ENCODE measurements around the gene GDPD4. TPM values are rescaled to one million over a fixed set of nuclear protein-coding genes. Genes with fewer than 3 reads are reported as not detected.

Gene GDPD4
- total and polyA plus RNA-seq, 9 of the 15 experiments (the other 6 are each of a cell fraction or from before 2014, with no cell fraction given), result 0.40 TPM; not detected in 8

DNA sequence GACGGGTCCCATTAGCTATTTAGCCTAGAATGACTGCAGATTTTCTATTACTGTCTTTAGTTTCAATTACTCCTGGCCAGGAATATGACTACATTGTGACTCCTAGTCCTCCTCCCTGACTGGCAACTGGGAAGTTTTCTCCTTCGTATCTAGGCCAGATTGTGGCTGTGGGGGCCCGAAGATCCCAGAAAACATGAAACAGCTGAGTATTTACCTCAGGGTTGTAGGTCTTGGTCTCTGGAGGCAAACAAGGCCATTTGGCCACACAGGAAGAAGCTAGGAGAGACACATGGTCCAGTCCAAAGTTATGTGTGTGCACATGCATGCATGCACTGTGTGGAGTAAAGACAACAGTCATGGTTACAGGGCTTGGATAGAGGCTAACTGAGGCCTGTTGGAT is 10.2 kb upstream of the GDPD4 start:
- DNase-seq (ENCODE audit: extremely low read depth in 1 of 4, low spot score in 3 of 4), result no peak
- no peak for ATAC-seq
- no peak for FAIRE-seq

DNA sequence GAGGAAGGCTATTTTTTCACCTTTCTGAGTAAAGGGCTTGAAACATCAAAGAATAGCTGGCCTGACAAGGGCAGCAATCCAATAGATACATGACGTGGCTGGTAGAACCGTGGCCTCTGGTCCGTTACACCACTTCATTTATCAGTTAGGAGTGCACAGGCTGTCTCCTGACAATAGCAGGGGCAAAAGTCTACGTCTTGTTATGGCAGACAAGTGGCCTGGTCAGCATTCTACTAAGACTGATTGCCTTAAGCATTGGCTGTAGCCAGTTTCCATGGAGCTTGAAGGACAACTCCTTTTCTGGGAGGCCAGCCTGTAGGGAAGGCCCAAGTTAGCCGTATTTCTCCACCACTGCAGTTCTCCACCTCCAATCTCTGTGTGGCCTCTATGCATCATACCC is 9.2 kb upstream of the GDPD4 start:
- BruUV-seq (replicated peaks), result no TSS peak
- in situ Hi-C loops (cut with MboI), result no loop called here
- TF ChIP-seq ZNF146 (CRISPR knock-in tag; IDR thresholded peaks at IDR 0.05; ENCODE audit: unreplicated experiment) (no peak), MTF1 (CRISPR knock-in tag; IDR thresholded peaks at IDR 0.05; ENCODE audit: borderline replicate concordance) (no peak), BRCA1 (IDR thresholded peaks at IDR 0.05) (no peak), BRCA1 (CRISPR knock-in tag; IDR thresholded peaks at IDR 0.05) (no peak), E2F3 (CRISPR knock-in tag; IDR thresholded peaks at IDR 0.05) (no peak), KLF13 (tag; IDR thresholded peaks at IDR 0.05; ENCODE audit: borderline replicate concordance, low read depth) (no peak)
- TF ChIP-seq, protein P1, sequence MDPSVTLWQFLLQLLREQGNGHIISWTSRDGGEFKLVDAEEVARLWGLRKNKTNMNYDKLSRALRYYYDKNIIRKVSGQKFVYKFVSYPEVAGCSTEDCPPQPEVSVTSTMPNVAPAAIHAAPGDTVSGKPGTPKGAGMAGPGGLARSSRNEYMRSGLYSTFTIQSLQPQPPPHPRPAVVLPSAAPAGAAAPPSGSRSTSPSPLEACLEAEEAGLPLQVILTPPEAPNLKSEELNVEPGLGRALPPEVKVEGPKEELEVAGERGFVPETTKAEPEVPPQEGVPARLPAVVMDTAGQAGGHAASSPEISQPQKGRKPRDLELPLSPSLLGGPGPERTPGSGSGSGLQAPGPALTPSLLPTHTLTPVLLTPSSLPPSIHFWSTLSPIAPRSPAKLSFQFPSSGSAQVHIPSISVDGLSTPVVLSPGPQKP (CRISPR knock-in tag; IDR thresholded peaks at IDR 0.05), result no peak
- TF ChIP-seq, protein P2, sequence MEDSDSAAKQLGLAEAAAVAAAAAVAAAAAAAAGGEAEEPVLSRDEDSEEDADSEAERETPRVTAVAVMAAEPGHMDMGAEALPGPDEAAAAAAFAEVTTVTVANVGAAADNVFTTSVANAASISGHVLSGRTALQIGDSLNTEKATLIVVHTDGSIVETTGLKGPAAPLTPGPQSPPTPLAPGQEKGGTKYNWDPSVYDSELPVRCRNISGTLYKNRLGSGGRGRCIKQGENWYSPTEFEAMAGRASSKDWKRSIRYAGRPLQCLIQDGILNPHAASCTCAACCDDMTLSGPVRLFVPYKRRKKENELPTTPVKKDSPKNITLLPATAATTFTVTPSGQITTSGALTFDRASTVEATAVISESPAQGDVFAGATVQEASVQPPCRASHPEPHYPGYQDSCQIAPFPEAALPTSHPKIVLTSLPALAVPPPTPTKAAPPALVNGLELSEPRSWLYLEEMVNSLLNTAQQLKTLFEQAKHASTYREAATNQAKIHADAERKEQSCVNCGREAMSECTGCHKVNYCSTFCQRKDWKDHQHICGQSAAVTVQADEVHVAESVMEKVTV (CRISPR knock-in tag; IDR thresholded peaks at IDR 0.05), result no peak
- TF ChIP-seq, protein P3, sequence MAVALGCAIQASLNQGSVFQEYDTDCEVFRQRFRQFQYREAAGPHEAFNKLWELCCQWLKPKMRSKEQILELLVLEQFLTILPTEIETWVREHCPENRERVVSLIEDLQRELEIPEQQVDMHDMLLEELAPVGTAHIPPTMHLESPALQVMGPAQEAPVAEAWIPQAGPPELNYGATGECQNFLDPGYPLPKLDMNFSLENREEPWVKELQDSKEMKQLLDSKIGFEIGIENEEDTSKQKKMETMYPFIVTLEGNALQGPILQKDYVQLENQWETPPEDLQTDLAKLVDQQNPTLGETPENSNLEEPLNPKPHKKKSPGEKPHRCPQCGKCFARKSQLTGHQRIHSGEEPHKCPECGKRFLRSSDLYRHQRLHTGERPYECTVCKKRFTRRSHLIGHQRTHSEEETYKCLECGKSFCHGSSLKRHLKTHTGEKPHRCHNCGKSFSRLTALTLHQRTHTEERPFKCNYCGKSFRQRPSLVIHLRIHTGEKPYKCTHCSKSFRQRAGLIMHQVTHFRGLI (CRISPR knock-in tag; IDR thresholded peaks at IDR 0.05), result no peak

More for the DNA sequence above, 10.2 kb upstream of the GDPD4 start:
- 0% methylated on average over 3 of the region's 3 CpGs for WGBS (ENCODE audit: insufficient coverage, low coverage, missing lambda C conversion rate)
- no peak overlapping the region for H3K27ac ChIP-seq (ENCODE audit: extremely low read depth, low read depth, low read length)
- H3K9ac ChIP-seq (ENCODE audit: insufficient read depth in 1 of 2, low read depth in 2 of 2, low read length in 2 of 2), result no peak overlapping the region
- H3K4me1 ChIP-seq (replicated peaks in 1 of 2; ENCODE audit: control insufficient read depth in 2 of 2, insufficient read depth in 2 of 2, low read length in 2 of 2), result no peaks in the 10 kb centered on the region
- BruUV-seq (replicated peaks), result no TSS peak
- in situ Hi-C loops (cut with MboI) (no loop called here), intact Hi-C loops (cut with micrococcal nuclease) (no loop called here)
- no peak overlapping the region for H2AFZ ChIP-seq (ENCODE audit: low read depth, low read length)
- H3K79me2 ChIP-seq (ENCODE audit: control insufficient read depth, insufficient read depth, low read length), result no peaks in the 10 kb centered on the region
- no peak overlapping the region for H3K4me3 ChIP-seq
- no peaks in the 10 kb centered on the region for H4K20me1 ChIP-seq (replicated peaks; ENCODE audit: control insufficient read depth, insufficient read depth, low read length)
- H3K9me3 ChIP-seq (replicated peaks; ENCODE audit: control insufficient read depth, insufficient read depth, low read depth, low read length), result no peaks in the 10 kb centered on the region
- no peak overlapping the region for H3K4me2 ChIP-seq (ENCODE audit: insufficient read depth, low read length)
- TF ChIP-seq STAG1 (CRISPR knock-in tag; IDR thresholded peaks at IDR 0.05; ENCODE audit: borderline replicate concordance) (no peak), GTF2A2 (tag; IDR thresholded peaks at IDR 0.05) (no peak), SIX5 (IDR thresholded peaks at IDR 0.05; ENCODE audit: borderline replicate concordance in 1 of 2, insufficient read depth in 1 of 2, low read depth in 1 of 2, low read length in 2 of 2) (no peak), CREB1 (IDR thresholded peaks at IDR 0.05) (no peak), CREB1 (CRISPR knock-in tag; IDR thresholded peaks at IDR 0.05) (no peak), ZNF830 (CRISPR knock-in tag; IDR thresholded peaks at IDR 0.05) (no peak), CREM (IDR thresholded peaks at IDR 0.05; ENCODE audit: low read depth) (no peak)
- H3K9me1 ChIP-seq (ENCODE audit: control insufficient read depth, insufficient read depth, low read length), result no peaks in the 10 kb centered on the region
- no peaks in the 10 kb centered on the region for H3K36me3 ChIP-seq (ENCODE audit: control insufficient read depth, insufficient read depth, low read length)
- ChIA-PET CTCF (ENCODE audit: low intra/inter-chr PET ratio) (no interaction called here), POLR2A (interaction anchor here (0.5 kb wide), 1 partner anchor 101 kb away, joined by 3 read pairs; no protein-coding TSS in a partner anchor)
- H3K27me3 ChIP-seq (ENCODE audit: control insufficient read depth in 2 of 2, insufficient read depth in 2 of 2, low read length in 2 of 2), result peaks cover 19 to 26% of the 10 kb centered on the region in 2 experiments

More for the DNA sequence above, 9.2 kb upstream of the GDPD4 start:
- Histone ChIP-seq H3K27me3 (ENCODE audit: control insufficient read depth in 2 of 2, insufficient read depth in 2 of 2, low read length in 2 of 2) (peaks cover 11 to 19% of the 10 kb centered on the region in 2 experiments; a peak in 4 of 5 replicates), H3K9me1 (ENCODE audit: control insufficient read depth, insufficient read depth, low read length) (no peaks in the 10 kb centered on the region), H3K4me1 (replicated peaks in 1 of 2; ENCODE audit: control insufficient read depth in 2 of 2, insufficient read depth in 2 of 2, low read length in 2 of 2) (no peaks in the 10 kb centered on the region), H3K9ac (ENCODE audit: insufficient read depth in 1 of 2, low read depth in 2 of 2, low read length in 2 of 2) (no peak overlapping the region), H3K4me2 (ENCODE audit: insufficient read depth, low read length) (no peak overlapping the region), H3K79me2 (ENCODE audit: control insufficient read depth, insufficient read depth, low read length) (no peaks in the 10 kb centered on the region), H3K4me3 (no peak overlapping the region), H2AFZ (ENCODE audit: low read depth, low read length) (no peak overlapping the region), H3K9me3 (replicated peaks; ENCODE audit: control insufficient read depth, insufficient read depth, low read depth, low read length) (no peaks in the 10 kb centered on the region), H3K36me3 (ENCODE audit: control insufficient read depth, insufficient read depth, low read length) (no peaks in the 10 kb centered on the region), H4K20me1 (replicated peaks; ENCODE audit: control insufficient read depth, insufficient read depth, low read length) (no peaks in the 10 kb centered on the region), H3K27ac (ENCODE audit: extremely low read depth, low read depth, low read length) (no peak overlapping the region)
- intact Hi-C loops (cut with micrococcal nuclease), result no loop called here
- DNase-seq (ENCODE audit: extremely low read depth in 1 of 4, low spot score in 3 of 4) (no peak), FAIRE-seq (no peak), ATAC-seq (no peak)
- WGBS (ENCODE audit: insufficient coverage, low coverage, missing lambda C conversion rate), result 2% methylated on average over 5 of the region's 5 CpGs
- POLR2A ChIA-PET, result no interaction called here
- CTCF ChIA-PET (ENCODE audit: low intra/inter-chr PET ratio), result no interaction called here
